Fibroblast of lung (primary cell): ENCODE measurements around the gene CRACR2A. TPM values are rescaled to one million over a fixed set of nuclear protein-coding genes. Genes with fewer than 3 reads are reported as not detected.

Experiments
- DNase-seq, 2 donors: peaks; one replicate each; pipeline versions ENCODE4 v3.0.0 to v3.0.0-alpha.2; 2010; ENCODE audit warnings: low read depth in 2 of 2
- H2AFZ ChIP-seq: 2 replicates; pipeline ENCODE4 v1.5.1; 2012; ENCODE audit warnings: low read length, control low read depth, inconsistent platforms
- H3K27ac ChIP-seq: 2 replicates; pipeline ENCODE4 v1.5.1; 2011; ENCODE audit warnings: low read length, control low read depth; ENCODE audit not compliant: insufficient read depth
- H3K27me3 ChIP-seq: 2 replicates; pipeline ENCODE4 v1.5.1; 2011; ENCODE audit warnings: mild to moderate bottlenecking, low read length; ENCODE audit not compliant: control insufficient read depth, insufficient read depth
- H3K36me3 ChIP-seq: 2 replicates; pipeline ENCODE4 v1.5.1; 2011; ENCODE audit warnings: low read length; ENCODE audit not compliant: control insufficient read depth, insufficient read depth
- H3K4me1 ChIP-seq: 2 replicates; pipeline ENCODE4 v1.5.1; 2011; ENCODE audit warnings: low read length; ENCODE audit not compliant: control insufficient read depth, insufficient read depth; ENCODE audit errors: extremely low read depth
- H3K4me2 ChIP-seq: 2 replicates; pipeline ENCODE4 v1.5.1; 2011; ENCODE audit warnings: low read length, control low read depth; ENCODE audit not compliant: insufficient read depth; ENCODE audit errors: extremely low read depth
- H3K4me3 ChIP-seq, 4 experiments: fragments of 200-600 bp in 1 of 4; sonication (generic) in 1 of 4; replicated peaks in 1 of 4; 2 replicates each; pipeline ENCODE4 v1.5.1; 2011 to 2016; ENCODE audit warnings: low read length in 4 of 4, low read depth in 3 of 4, mild to moderate bottlenecking in 3 of 4, control low read depth in 2 of 4, inconsistent platforms in 1 of 4, mixed read lengths in 1 of 4; ENCODE audit not compliant: insufficient read depth in 1 of 4; ENCODE audit errors: control extremely low read depth in 1 of 4
- H3K79me2 ChIP-seq: 2 replicates; pipeline ENCODE4 v1.5.1; 2012; ENCODE audit warnings: mild to moderate bottlenecking, low read length, inconsistent platforms; ENCODE audit not compliant: control insufficient read depth, insufficient read depth
- H3K9ac ChIP-seq: 2 replicates; pipeline ENCODE4 v1.5.1; 2011; ENCODE audit warnings: mild to moderate bottlenecking, low read length, control low read depth; ENCODE audit not compliant: insufficient read depth
- H3K9me3 ChIP-seq: 2 replicates; pipeline ENCODE4 v1.5.1; 2012; ENCODE audit warnings: low read depth, low read length; ENCODE audit not compliant: control insufficient read depth, insufficient read depth
- H4K20me1 ChIP-seq: 2 replicates; pipeline ENCODE4 v1.5.1; 2011; ENCODE audit warnings: low read length; ENCODE audit not compliant: control insufficient read depth, insufficient read depth; ENCODE audit errors: extremely low read depth
- EZH2 ChIP-seq: IDR thresholded peaks from 2 replicates; pipeline ENCODE4 v1.5.1; 2012; ENCODE audit warnings: low read length, control low read depth, mild to moderate bottlenecking; ENCODE audit errors: missing control alignments
- polyA minus RNA-seq: library from RNA; depleted of rRNA, polyadenylated mRNA; stranded (reverse); fragments of >200 nt; gene quantifications from 2 replicates; pipeline ENCODE4 v1.2.3, GENCODE V29; 2011; ENCODE audit warnings: low replicate concordance
- polyA plus RNA-seq, 2 donors: library from polyadenylated mRNA; depleted of rRNA in 1 of 2; stranded (reverse) in 1 of 2; unstranded in 1 of 2; fragments of >200 nt; gene quantifications; 2 replicates each; pipeline ENCODE4 v1.2.1, GENCODE V29; 2011 to 2012; ENCODE audit warnings: missing spikeins in 1 of 2
- total RNA-seq: library from RNA; depleted of rRNA; stranded (reverse); fragments of >200 nt; gene quantifications from 2 replicates; pipeline ENCODE4 v1.2.1, GENCODE V29; 2014
- TF ChIP-seq, protein P1 (sequence below), 2 donors: IDR thresholded peaks in 1 of 2; conservative IDR thresholded peaks in 1 of 2; 1 replicate in 1 of 2; 2 replicates in 1 of 2; pipeline ENCODE4 v1.5.1; 2011 to 2012; ENCODE audit warnings: low read length in 2 of 2, control low read depth in 1 of 2, inconsistent platforms in 1 of 2, low read depth in 1 of 2, mild to moderate bottlenecking in 1 of 2

CRACR2A gene, protein sequence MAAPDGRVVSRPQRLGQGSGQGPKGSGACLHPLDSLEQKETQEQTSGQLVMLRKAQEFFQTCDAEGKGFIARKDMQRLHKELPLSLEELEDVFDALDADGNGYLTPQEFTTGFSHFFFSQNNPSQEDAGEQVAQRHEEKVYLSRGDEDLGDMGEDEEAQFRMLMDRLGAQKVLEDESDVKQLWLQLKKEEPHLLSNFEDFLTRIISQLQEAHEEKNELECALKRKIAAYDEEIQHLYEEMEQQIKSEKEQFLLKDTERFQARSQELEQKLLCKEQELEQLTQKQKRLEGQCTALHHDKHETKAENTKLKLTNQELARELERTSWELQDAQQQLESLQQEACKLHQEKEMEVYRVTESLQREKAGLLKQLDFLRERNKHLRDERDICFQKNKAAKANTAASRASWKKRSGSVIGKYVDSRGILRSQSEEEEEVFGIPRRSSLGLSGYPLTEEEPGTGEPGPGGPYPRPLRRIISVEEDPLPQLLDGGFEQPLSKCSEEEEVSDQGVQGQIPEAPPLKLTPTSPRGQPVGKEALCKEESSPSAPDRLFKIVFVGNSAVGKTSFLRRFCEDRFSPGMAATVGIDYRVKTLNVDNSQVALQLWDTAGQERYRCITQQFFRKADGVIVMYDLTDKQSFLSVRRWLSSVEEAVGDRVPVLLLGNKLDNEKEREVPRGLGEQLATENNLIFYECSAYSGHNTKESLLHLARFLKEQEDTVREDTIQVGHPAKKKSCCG
- total RNA-seq (3.3 and 5.8 TPM in 2 replicates), polyA plus RNA-seq (5.9 and 8.8 TPM in 2 replicates), polyA minus RNA-seq (4.0 and 4.5 TPM in 2 replicates)
- polyA plus RNA-seq (2012) = 4.0 and 7.9 TPM in 2 replicates

DNA sequence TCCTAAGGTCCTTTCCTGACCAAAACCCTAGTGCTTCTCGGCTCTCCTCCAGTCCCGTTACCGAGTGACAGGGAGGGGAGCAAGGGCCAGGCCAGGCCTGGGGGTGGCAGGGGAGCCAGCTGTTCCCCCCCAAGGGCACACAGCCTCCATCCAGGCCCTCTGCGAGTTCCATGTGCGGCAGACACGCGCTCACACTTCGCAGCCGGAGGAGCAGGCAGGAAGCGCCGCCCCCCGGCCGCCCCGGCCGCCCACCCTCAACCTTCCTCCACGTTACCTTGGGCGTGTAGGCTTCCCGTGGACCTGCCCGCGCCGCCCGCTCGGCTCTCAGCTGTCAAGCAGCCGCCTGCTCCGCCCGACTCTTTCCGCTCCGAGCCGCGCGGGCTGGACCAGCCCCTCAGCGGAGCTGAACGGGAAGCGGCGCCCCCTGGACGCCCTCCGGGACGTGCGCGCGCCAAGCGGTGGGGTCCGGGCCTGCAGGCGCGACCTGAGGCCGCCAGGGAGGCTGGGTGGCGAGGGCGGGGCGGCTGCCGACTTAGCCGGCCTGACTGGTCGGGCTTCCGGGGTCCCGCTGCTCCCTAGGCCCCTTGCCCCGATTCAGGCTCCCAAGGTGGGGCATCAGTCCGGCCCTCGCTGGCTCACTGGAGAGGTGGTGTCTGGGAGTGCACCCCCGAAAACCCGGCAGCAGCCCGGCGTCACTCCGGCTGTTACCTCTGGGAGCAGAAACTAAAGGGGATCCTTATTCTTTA, at the start of gene CRACR2A:
TSS of gene CRACR2A (minus strand) at position 369 of the 746 bp plus-strand sequence. CDS start 56,110 bp downstream, outside the sequence.
- Histone ChIP-seq H3K4me1 (peaks cover 12% of the 10 kb centered on the region), H3K27ac (peak within 1 kb of the TSS; percentile 73), H4K20me1 (no peaks in the 10 kb centered on the region), H3K27me3 (no peaks in the 10 kb centered on the region), H3K4me2 (peak within 1 kb of the TSS; percentile 95), H3K9me3 (no peaks in the 10 kb centered on the region), H3K4me3 (peak within 1 kb of the TSS; percentile 39 to 59 (median 54)), H2AFZ (peak within 1 kb of the TSS; percentile 88), H3K36me3 (no peaks in the 10 kb centered on the region), H3K9ac (peak within 1 kb of the TSS; percentile 68), H3K79me2 (no peaks in the 10 kb centered on the region)
- peak; percentile 59 to 68 for DNase-seq
- TF ChIP-seq, protein P1, sequence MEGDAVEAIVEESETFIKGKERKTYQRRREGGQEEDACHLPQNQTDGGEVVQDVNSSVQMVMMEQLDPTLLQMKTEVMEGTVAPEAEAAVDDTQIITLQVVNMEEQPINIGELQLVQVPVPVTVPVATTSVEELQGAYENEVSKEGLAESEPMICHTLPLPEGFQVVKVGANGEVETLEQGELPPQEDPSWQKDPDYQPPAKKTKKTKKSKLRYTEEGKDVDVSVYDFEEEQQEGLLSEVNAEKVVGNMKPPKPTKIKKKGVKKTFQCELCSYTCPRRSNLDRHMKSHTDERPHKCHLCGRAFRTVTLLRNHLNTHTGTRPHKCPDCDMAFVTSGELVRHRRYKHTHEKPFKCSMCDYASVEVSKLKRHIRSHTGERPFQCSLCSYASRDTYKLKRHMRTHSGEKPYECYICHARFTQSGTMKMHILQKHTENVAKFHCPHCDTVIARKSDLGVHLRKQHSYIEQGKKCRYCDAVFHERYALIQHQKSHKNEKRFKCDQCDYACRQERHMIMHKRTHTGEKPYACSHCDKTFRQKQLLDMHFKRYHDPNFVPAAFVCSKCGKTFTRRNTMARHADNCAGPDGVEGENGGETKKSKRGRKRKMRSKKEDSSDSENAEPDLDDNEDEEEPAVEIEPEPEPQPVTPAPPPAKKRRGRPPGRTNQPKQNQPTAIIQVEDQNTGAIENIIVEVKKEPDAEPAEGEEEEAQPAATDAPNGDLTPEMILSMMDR (conservative IDR thresholded peaks at IDR 0.05 in 1 of 2, IDR thresholded peaks at IDR 0.05 in 1 of 2; ENCODE audit: low read depth in 1 of 2, low read length in 2 of 2) = peak; percentile 25 to 51
- no peak for TF ChIP-seq EZH2

DNA sequence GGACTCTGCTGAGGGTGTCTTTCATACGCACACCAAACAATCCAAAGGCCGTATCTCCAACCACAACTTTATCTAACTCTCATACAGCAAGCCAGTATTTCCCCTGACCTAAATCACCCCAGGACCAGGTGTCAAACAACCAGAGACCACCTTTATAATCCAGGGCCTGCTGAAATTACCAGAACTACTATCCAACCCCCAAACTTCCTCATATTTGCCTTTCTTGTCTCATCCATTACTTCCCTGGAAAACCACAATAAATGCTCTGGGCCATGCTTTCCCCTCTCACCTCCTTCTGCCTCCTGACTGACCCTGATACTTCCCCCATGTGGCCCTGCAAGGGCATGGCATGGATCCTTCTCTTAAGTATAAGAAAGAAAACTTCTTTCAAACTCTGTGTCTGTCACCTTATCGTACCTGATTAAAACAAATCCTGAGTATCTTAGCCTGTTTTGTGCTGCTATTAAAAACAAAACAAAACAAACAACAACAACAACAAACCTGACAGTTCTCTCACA, 44.7 kb upstream of the CRACR2A start:
- no peak for TF ChIP-seq EZH2
- TF ChIP-seq, protein P1 (conservative IDR thresholded peaks at IDR 0.05 in 1 of 2, IDR thresholded peaks at IDR 0.05 in 1 of 2; ENCODE audit: low read depth in 1 of 2, low read length in 2 of 2) = peak in 1 of 2 donors; percentile 15
- no peaks in the 10 kb centered on the region for H3K79me2 ChIP-seq
- no peaks in the 10 kb centered on the region for H3K4me1 ChIP-seq
- no peaks in the 10 kb centered on the region for H3K27me3 ChIP-seq
- no peaks in the 10 kb centered on the region for H3K36me3 ChIP-seq
- H3K4me2 ChIP-seq = no peak overlapping the region
- H2AFZ ChIP-seq = no peak overlapping the region
- H3K4me3 ChIP-seq = no peak overlapping the region
- H3K9ac ChIP-seq = no peak overlapping the region
- no peaks in the 10 kb centered on the region for H4K20me1 ChIP-seq
- H3K9me3 ChIP-seq = no peaks in the 10 kb centered on the region
- DNase-seq = no peak
- H3K27ac ChIP-seq = no peak overlapping the region
